Astrocyte (in vitro differentiated cells and primary cell): ENCODE measurements around the gene CTNNA2. TPM values are rescaled to one million over a fixed set of nuclear protein-coding genes. Genes with fewer than 3 reads are reported as not detected.

Experiments used
- DNase-seq: peaks from one replicate; pipeline ENCODE4 v3.0.0-alpha.2; 2010; ENCODE audit warnings: low read depth
- FAIRE-seq: peaks from 2 replicates; lab custom pipeline; 2011; peaks lifted over from hg19 to GRCh38; lab: Jason Lieb, UNC
- H2AFZ ChIP-seq: 2 replicates; pipeline ENCODE4 v1.6.0; 2012; ENCODE audit warnings: low read depth, low read length, inconsistent platforms
- H3K27ac ChIP-seq: 2 replicates; pipeline ENCODE4 v1.5.1; 2011; ENCODE audit warnings: low read depth, low read length, inconsistent platforms
- H3K27me3 ChIP-seq: 2 replicates; pipeline ENCODE4 v1.6.0; 2011; ENCODE audit warnings: low read length, inconsistent platforms; ENCODE audit not compliant: insufficient read depth
- H3K36me3 ChIP-seq: 2 replicates; pipeline ENCODE4 v1.5.1; 2011; ENCODE audit warnings: low read length, inconsistent platforms; ENCODE audit not compliant: insufficient read depth
- H3K4me1 ChIP-seq: 2 replicates; pipeline ENCODE4 v1.5.1; 2011; ENCODE audit warnings: low read length, inconsistent platforms; ENCODE audit not compliant: insufficient read depth
- H3K4me2 ChIP-seq: 2 replicates; pipeline ENCODE4 v1.6.0; 2012; ENCODE audit warnings: low read length, inconsistent platforms
- H3K4me3 ChIP-seq: 2 replicates; pipeline ENCODE4 v1.5.1; 2011; ENCODE audit warnings: low read depth, mild to moderate bottlenecking, low read length, inconsistent platforms; ENCODE audit not compliant: insufficient read depth
- H3K79me2 ChIP-seq: 2 replicates; pipeline ENCODE4 v1.6.0; 2012; ENCODE audit warnings: mild to moderate bottlenecking, low read length, inconsistent platforms; ENCODE audit not compliant: insufficient read depth
- H3K9ac ChIP-seq: 2 replicates; pipeline ENCODE4 v1.6.0; 2012; ENCODE audit warnings: mild to moderate bottlenecking, low read length, inconsistent platforms
- H3K9me3 ChIP-seq: 2 replicates; pipeline ENCODE4 v1.5.1; 2012; ENCODE audit warnings: low read depth, mild to moderate bottlenecking, low read length, inconsistent platforms; ENCODE audit not compliant: insufficient read depth
- H4K20me1 ChIP-seq: 2 replicates; pipeline ENCODE4 v1.6.0; 2012; ENCODE audit warnings: low read length, inconsistent platforms; ENCODE audit not compliant: insufficient read depth
- H3K27ac Mint-ChIP-seq: one replicate; pipeline ENCODE4 v1.8.0; 2021; ENCODE audit warnings: mild to moderate bottlenecking, mixed read lengths; ENCODE audit not compliant: unreplicated experiment
- H3K27me3 Mint-ChIP-seq: one replicate; pipeline ENCODE4 v1.8.0; 2021; ENCODE audit warnings: low read depth, mixed read lengths; ENCODE audit not compliant: unreplicated experiment
- H3K36me3 Mint-ChIP-seq: one replicate; pipeline ENCODE4 v1.8.0; 2021; ENCODE audit warnings: low read depth, mixed read lengths; ENCODE audit not compliant: unreplicated experiment
- H3K4me1 Mint-ChIP-seq: one replicate; pipeline ENCODE4 v1.8.0; 2021; ENCODE audit warnings: low read depth, mixed read lengths; ENCODE audit not compliant: unreplicated experiment
- H3K4me3 Mint-ChIP-seq: one replicate; pipeline ENCODE4 v1.8.0; 2021; ENCODE audit warnings: mild to moderate bottlenecking, moderate library complexity, mixed read lengths; ENCODE audit not compliant: unreplicated experiment
- H3K9me3 Mint-ChIP-seq: one replicate; pipeline ENCODE4 v1.8.0; 2021; ENCODE audit warnings: mild to moderate bottlenecking, mixed read lengths; ENCODE audit not compliant: unreplicated experiment
- EZH2 ChIP-seq: IDR thresholded peaks from 2 replicates; pipeline ENCODE4 v1.6.1; 2012; ENCODE audit warnings: mild to moderate bottlenecking, low read length, inconsistent platforms; ENCODE audit not compliant: insufficient read depth
- total RNA-seq: library from RNA; stranded (reverse); gene quantifications from 2 replicates; pipeline ENCODE4 v1.2.1, GENCODE V29; 2021
- TF ChIP-seq, protein P1 (sequence below): IDR thresholded peaks from 2 replicates; pipeline ENCODE4 v1.5.1; 2011; ENCODE audit warnings: low read depth, mild to moderate bottlenecking, inconsistent platforms, low read length, moderate library complexity; ENCODE audit not compliant: insufficient read depth

Gene CTNNA2
- total RNA-seq, 1 donor from 2014 or later = 3.9 TPM

DNA sequence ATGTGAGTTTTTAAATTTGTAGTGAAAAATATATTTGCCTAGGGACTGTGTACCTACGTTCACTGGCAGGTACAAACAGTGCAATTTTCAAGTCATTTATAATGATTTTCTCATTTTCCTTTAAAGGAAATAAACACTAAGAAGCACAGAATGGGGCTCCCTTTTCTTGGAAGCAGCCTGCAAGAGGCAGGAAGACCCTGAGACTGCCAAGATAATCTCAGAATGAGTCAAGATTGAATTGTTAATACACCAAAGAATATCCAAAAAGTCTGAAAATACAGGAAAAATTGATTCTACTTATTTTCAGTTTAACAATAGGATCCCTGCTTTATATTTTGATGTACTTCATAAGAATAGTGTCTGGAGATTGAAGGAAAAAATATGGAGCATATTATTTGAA lies 331.2 kb downstream of the CTNNA2 start:
- Histone ChIP-seq H2AFZ (no peak overlapping the region), H3K27me3 (no peaks in the 10 kb centered on the region), H4K20me1 (no peaks in the 10 kb centered on the region), H3K4me1 (no peaks in the 10 kb centered on the region), H3K27ac (no peak overlapping the region), H3K9me3 (no peaks in the 10 kb centered on the region), H3K4me2 (no peak overlapping the region), H3K4me3 (no peak overlapping the region), H3K36me3 (no peaks in the 10 kb centered on the region), H3K79me2 (no peaks in the 10 kb centered on the region), H3K9ac (no peak overlapping the region)
- Mint-ChIP-seq H3K9me3 (no peaks in the 10 kb centered on the region), H3K4me3 (no peak overlapping the region), H3K4me1 (no peaks in the 10 kb centered on the region), H3K27me3 (no peaks in the 10 kb centered on the region), H3K36me3 (no peaks in the 10 kb centered on the region), H3K27ac (no peak overlapping the region)
- DNase-seq (no peak), FAIRE-seq (no peak)
- TF ChIP-seq EZH2 = no peak
- TF ChIP-seq, protein P1, sequence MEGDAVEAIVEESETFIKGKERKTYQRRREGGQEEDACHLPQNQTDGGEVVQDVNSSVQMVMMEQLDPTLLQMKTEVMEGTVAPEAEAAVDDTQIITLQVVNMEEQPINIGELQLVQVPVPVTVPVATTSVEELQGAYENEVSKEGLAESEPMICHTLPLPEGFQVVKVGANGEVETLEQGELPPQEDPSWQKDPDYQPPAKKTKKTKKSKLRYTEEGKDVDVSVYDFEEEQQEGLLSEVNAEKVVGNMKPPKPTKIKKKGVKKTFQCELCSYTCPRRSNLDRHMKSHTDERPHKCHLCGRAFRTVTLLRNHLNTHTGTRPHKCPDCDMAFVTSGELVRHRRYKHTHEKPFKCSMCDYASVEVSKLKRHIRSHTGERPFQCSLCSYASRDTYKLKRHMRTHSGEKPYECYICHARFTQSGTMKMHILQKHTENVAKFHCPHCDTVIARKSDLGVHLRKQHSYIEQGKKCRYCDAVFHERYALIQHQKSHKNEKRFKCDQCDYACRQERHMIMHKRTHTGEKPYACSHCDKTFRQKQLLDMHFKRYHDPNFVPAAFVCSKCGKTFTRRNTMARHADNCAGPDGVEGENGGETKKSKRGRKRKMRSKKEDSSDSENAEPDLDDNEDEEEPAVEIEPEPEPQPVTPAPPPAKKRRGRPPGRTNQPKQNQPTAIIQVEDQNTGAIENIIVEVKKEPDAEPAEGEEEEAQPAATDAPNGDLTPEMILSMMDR = no peak

DNA sequence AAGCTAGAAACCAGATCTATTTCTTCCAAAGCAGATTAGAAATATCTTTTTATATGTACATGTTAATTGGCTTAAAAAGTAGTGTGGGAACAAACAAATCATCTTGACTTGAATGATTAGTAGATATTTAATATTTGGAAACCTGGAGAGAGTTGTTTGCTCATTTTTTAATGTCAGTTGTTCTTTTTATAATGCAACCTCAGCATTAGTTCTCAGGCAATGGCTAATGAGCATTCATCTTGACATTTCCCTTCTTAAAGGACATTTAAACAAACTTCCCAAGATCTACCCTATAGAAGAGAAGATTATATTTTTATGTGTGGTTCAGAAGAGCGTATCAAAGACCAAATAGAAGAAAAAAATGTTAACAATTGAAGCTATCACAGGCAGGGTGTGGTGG lies 334.0 kb downstream of the CTNNA2 start:
- no peak overlapping the region for H3K4me3 ChIP-seq
- no peaks in the 10 kb centered on the region for H3K36me3 Mint-ChIP-seq
- no peaks in the 10 kb centered on the region for H3K27me3 ChIP-seq
- H3K4me2 ChIP-seq = no peak overlapping the region
- no peaks in the 10 kb centered on the region for H3K4me1 ChIP-seq
- H3K9me3 ChIP-seq = no peaks in the 10 kb centered on the region
- H3K9ac ChIP-seq = no peak overlapping the region
- FAIRE-seq (no peak), DNase-seq (no peak)
- TF ChIP-seq EZH2 = no peak
- TF ChIP-seq, protein P1 = no peak
- H3K4me1 Mint-ChIP-seq = peaks cover 10% of the 10 kb centered on the region
- no peaks in the 10 kb centered on the region for H3K79me2 ChIP-seq
- H2AFZ ChIP-seq = no peak overlapping the region
- no peak overlapping the region for H3K27ac Mint-ChIP-seq
- H3K27me3 Mint-ChIP-seq = no peaks in the 10 kb centered on the region
- H3K36me3 ChIP-seq = no peaks in the 10 kb centered on the region
- H4K20me1 ChIP-seq = no peaks in the 10 kb centered on the region
- H3K4me3 Mint-ChIP-seq = no peak overlapping the region
- no peak overlapping the region for H3K27ac ChIP-seq
- H3K9me3 Mint-ChIP-seq = no peaks in the 10 kb centered on the region

DNA sequence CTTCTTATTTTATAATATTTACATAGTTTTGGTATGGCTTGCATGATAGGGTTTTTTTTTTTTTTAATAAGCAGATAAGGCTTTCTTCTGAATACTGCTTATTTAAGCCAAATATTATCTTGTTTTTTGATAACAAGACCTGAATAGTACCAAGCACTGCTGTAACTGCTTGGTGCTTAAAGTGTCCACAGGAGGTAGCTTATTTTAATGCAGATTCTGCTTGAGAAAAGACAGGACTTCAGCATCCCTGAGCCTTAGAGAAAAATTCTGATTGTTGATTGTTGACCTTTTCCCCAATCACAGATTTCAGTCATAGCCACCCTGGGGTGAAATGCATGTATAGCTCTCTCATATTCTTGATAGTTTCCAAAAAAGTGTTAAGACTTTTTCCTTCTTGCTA lies 336.4 kb downstream of the CTNNA2 start:
- no peak overlapping the region for H3K4me2 ChIP-seq
- no peak for FAIRE-seq

More for the DNA sequence above, 336.4 kb downstream of the CTNNA2 start:
- Histone ChIP-seq H2AFZ (no peak overlapping the region), H3K27me3 (no peaks in the 10 kb centered on the region), H4K20me1 (no peaks in the 10 kb centered on the region), H3K79me2 (no peaks in the 10 kb centered on the region), H3K27ac (no peak overlapping the region), H3K36me3 (no peaks in the 10 kb centered on the region), H3K9me3 (no peaks in the 10 kb centered on the region), H3K4me3 (no peak overlapping the region), H3K4me1 (no peaks in the 10 kb centered on the region), H3K9ac (no peak overlapping the region)
- no peak for DNase-seq
- no peak for TF ChIP-seq EZH2
- TF ChIP-seq, protein P1 = no peak
- Mint-ChIP-seq H3K4me3 (no peak overlapping the region), H3K27ac (no peak overlapping the region), H3K9me3 (no peaks in the 10 kb centered on the region), H3K27me3 (no peaks in the 10 kb centered on the region), H3K4me1 (peaks cover 10% of the 10 kb centered on the region), H3K36me3 (no peaks in the 10 kb centered on the region)
